ENCODE results near the gene ARL10.

- TF ChIP-seq REST (IDR thresholded peaks at IDR 0.05; ENCODE audit: low read depth) (no peak), CTCF (IDR thresholded peaks at IDR 0.05 in 2 of 3, conservative IDR thresholded peaks at IDR 0.05 in 1 of 3; ENCODE audit: borderline replicate concordance in 1 of 3, insufficient read depth in 1 of 3, low read depth in 2 of 3, low read length in 2 of 3) (no peak), ATF3 (IDR thresholded peaks at IDR 0.05) (no peak), ZNF274 (IDR thresholded peaks at IDR 0.05; ENCODE audit: low read depth, low read length) (no peak), POLR2AphosphoS5 (IDR thresholded peaks at IDR 0.05; ENCODE audit: low read depth, low read length) (no peak), POLR2A (IDR thresholded peaks at IDR 0.05; ENCODE audit: borderline replicate concordance, extremely low read depth, insufficient read depth, insufficient read length) (no peak), SRF (IDR thresholded peaks at IDR 0.05; ENCODE audit: low read depth) (no peak), TCF7L2 (IDR thresholded peaks at IDR 0.05; ENCODE audit: borderline replicate concordance, extremely low read depth, insufficient read depth, insufficient read length) (no peak)
Measured at GRCh38 chr5:176384991-176385390, 19.7 kb downstream of the ARL10 start.
